GM13977 (cell line): ENCODE data around the gene TM9SF2.

Experiments
- DNase-seq: peaks from one replicate; pipeline ENCODE4 v3.0.0; 2012; ENCODE audit warnings: low spot score
- in situ Hi-C: fragments of 300-500 bp; cut with MboI; formaldehyde crosslinking; loops from one replicate; pipeline ENCODE4 v1.12.0; 2022; ENCODE audit warnings: low sequenced_read_pairs, low pct_unique_long_range_greater_than_20kb, mixed read lengths, inconsistent platforms; ENCODE audit not compliant: unreplicated experiment
- TF ChIP-seq, protein P1 (sequence below): IDR thresholded peaks from 2 replicates; pipeline ENCODE4 v1.5.1; 2012; ENCODE audit warnings: mild to moderate bottlenecking, control low read depth; ENCODE audit not compliant: insufficient read depth; ENCODE audit errors: extremely low read depth, missing control alignments

The TM9SF2 gene

DNA sequence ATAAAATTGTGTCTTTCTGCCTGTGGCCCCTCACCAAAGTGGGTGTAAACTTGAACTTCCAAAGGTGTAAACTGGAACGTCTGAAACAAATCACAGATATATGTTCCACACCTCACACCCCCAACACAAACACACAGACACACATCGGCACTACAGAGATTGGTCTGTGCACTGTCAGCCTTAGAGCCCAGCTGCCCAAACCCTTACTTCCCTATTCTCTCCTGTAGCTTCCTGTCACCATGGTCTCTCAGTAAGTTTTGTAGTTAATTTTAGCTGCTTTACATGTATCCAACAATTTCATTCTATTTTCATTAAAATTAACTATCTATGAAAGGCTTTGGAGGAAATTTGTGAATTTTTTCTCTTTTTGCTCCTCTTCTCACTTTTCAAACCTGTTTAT is 5.4 kb downstream of the TM9SF2 start:
- TF ChIP-seq, protein P1, sequence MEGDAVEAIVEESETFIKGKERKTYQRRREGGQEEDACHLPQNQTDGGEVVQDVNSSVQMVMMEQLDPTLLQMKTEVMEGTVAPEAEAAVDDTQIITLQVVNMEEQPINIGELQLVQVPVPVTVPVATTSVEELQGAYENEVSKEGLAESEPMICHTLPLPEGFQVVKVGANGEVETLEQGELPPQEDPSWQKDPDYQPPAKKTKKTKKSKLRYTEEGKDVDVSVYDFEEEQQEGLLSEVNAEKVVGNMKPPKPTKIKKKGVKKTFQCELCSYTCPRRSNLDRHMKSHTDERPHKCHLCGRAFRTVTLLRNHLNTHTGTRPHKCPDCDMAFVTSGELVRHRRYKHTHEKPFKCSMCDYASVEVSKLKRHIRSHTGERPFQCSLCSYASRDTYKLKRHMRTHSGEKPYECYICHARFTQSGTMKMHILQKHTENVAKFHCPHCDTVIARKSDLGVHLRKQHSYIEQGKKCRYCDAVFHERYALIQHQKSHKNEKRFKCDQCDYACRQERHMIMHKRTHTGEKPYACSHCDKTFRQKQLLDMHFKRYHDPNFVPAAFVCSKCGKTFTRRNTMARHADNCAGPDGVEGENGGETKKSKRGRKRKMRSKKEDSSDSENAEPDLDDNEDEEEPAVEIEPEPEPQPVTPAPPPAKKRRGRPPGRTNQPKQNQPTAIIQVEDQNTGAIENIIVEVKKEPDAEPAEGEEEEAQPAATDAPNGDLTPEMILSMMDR, result no peak
- in situ Hi-C loops, result no loop called here
- no peak for DNase-seq

- in situ Hi-C loops, result no loop called here
- DNase-seq, result no peak
- TF ChIP-seq, protein P1, result no peak
Observed at GRCh38 chr13:99507054-99507453, 5.8 kb downstream of the TM9SF2 start.

DNA sequence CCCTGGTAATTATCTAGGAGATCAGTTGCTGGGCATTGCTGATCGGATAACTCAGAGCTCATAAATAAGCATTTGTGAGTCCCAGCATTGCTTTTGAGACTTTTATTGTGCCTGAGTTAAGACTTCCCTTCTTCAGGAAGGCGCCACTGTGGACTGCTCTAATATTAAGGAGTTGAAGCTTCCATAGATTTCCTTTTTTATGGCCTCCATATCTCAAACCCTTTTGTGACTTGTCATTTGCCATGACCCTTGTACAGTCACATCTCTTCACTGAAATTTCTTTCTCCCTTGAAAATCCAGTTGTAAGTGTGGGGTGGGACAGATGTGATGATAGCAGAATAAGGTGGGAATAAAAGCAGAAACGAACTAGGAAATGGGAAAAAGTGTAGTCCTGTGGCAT is 6.3 kb downstream of the TM9SF2 start:
- in situ Hi-C loops, result no loop called here
- TF ChIP-seq, protein P1, result no peak
- no peak for DNase-seq

GRCh38 chr13:99507986-99508385 is 6.7 kb downstream of the TM9SF2 start:
- in situ Hi-C loops, result no loop called here
- no peak for DNase-seq
- TF ChIP-seq, protein P1, result no peak

DNA sequence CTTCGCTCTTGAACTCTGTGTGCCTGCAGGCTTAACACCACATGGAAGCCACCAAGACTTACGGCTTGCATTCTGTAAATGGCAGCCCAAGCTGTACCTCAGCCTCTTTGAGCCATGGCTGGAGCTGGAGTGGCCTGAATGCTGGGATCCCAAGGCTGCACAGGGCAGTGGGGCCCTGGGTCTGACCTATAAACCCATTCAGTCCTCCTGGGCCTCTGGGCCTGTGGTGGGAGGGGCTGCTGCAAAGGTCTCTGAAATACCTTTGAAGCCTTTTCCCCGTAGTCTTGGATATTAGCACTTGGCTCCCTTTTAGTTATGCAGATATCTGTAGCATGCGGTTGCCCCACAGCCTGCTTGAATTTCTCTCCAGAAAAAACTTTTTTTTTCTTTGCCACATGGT is 8.2 kb downstream of the TM9SF2 start:
- DNase-seq, result no peak
- in situ Hi-C loops, result no loop called here
- TF ChIP-seq, protein P1, result no peak

- DNase-seq, result no peak
- TF ChIP-seq, protein P1, result no peak
- in situ Hi-C loops, result no loop called here
Observed at GRCh38 chr13:99514801-99515200, 13.5 kb downstream of the TM9SF2 start.
